Dermis microvascular lymphatic vessel endothelial cell (primary cell): Measurements from ENCODE around the gene SYNE1. TPM values are rescaled to one million over a fixed set of nuclear protein-coding genes. Genes with fewer than 3 reads are reported as not detected.

Experiments used
- DNase-seq, 2 donors: peaks; one replicate each; pipeline versions ENCODE4 v3.0.0 to v3.0.0-alpha.2; 2010; ENCODE audit warnings: low read depth in 2 of 2
- total RNA-seq: library from RNA; depleted of rRNA; stranded (reverse); fragments of >200 nt; gene quantifications from 2 replicates; pipeline ENCODE4 v1.2.1, GENCODE V29; 2014

Gene SYNE1
- total RNA-seq, 1 donor from 2014 or later = 41.3 TPM

DNA sequence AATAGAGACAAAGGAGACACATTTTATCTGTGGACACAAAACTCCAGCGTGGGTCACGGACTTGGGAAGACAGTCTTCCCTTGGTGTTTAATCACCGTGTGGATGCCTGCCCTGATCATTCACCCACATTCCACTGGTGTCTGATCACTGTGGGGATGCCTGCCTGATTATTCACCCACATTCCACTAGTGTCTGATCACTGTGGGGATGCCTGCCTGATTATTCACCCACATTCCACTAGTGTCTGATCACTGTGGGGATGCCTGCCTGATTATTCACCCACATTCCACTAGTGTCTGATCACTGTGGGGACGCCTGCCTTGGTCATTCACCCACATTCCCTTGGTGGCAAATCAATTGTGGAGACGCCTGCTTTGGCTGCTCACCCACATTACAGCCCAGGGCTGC, 146.2 kb downstream of the SYNE1 start:
- DNase-seq = peak in 1 of 2 donors; percentile 8

GRCh38 chr6:152484806-152485205, 152.4 kb downstream of the SYNE1 start:
- DNase-seq = peak; percentile 82 to 87

DNA sequence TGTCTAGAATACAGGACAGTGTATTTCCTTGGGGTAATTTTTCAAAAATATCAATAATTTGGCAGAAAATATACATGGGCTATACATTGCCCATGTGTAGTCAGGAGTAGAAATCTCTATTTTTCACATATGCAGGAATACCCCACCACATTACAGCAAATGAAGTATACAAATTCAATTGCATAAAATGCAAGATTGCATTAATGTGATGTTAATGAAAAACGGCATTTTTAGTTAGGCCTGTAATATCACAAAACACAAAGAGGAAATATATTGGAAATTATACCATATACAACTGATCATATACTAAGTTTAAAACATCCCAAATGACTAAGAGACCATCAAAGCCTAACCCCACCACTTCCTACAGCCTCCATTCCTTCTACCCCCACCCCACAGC, 154.9 kb downstream of the SYNE1 start:
- no peak for DNase-seq

- DNase-seq = no peak
Observed at GRCh38 chr6:152478377-152479010, 158.7 kb downstream of the SYNE1 start.

DNA sequence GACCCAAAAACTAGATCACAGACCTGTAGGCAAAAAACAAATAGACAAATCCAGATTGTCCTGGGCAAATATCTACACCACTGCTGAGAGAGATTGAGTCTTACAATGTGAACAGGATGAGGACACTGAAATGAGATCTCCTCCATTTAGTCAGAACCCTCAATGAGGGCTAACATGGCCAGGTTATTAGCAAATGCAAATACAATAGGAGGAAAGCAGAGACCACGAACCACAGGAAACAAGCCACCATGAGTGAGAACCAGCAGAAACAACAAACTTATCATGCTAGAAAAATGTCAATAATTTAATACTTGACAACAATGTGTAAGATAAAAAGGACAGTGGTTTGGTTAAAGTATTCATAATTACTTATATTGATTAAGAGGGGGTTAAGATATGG, 162.8 kb downstream of the SYNE1 start:
- peak in 1 of 2 donors; percentile 29 for DNase-seq

- DNase-seq = no peak
Observed at GRCh38 chr6:152472325-152472724, 164.8 kb downstream of the SYNE1 start.

GRCh38 chr6:152471456-152472265, 165.5 kb downstream of the SYNE1 start:
- no peak for DNase-seq

GRCh38 chr6:152463164-152463563, 174.0 kb downstream of the SYNE1 start:
- no peak for DNase-seq

- no peak for DNase-seq
Observed at GRCh38 chr6:152462716-152463115, 174.4 kb downstream of the SYNE1 start.

GRCh38 chr6:152461556-152461955, 175.6 kb downstream of the SYNE1 start:
- peak in 1 of 2 donors; percentile 76 for DNase-seq

DNA sequence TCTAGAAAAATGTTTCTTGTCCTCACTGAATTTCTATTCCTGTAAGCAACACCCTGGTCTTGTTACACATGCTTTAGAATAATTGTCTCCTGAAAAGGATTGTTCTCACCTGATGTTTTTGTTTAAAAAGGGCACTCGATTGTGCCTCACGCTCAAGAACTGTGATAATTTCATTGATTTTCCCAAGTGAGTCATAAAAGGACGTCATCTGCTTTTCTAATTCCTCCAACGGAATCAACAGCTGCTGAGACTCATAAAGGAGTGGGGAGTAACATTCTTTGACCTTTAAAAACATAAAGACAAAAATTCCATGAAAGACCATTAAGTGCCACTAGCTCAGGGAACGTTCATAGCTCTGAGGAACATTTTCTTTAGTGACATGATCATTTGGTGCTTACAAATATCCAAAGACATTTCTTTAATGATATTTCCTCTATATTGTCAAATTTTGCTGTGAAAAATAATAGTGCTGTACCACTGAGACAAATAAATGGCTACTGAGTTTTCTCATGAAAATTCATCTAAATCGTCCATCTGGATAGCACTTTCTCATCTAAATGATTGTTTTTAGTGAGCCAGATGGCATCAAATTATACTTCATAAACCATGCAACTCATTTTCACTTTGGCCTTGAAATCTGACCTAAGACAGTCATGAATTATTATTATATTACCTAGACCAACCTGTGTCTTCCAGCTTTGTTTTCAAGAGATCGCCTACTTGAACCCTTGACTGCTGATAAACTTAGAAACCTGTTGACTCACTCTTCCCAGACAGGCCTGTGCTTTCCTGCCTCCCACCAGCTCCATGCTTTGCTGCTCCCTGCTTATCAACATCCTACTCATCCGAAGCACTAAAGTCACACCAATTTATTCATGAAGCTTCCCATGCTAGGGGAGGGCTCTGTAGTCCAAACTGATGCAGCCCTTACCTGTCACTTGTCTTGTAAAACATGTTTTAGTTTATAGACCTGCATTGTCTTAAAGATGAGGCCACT, 178.2 kb downstream of the SYNE1 start:
- peak in 1 of 2 donors; percentile 79 for DNase-seq

GRCh38 chr6:152457949-152458624, 179.1 kb downstream of the SYNE1 start:
- DNase-seq = no peak

DNA sequence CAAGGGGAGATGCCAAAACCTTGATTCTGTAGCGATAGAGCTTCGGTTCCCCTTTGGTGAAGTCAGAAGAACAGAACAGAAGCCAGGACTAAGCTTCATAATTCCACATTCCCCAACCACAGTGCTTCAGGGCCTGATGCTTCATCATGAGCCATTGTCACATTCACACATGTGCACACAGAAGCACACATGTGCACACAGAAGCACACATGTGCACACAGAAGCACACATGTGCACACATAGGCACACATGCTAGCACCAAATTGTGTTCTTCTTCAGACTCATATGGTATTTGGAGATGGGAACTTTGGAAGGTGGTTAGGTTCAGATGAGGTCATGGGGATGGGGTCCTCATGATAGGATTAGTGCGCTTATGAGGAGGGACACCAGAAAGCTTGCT, 183.2 kb downstream of the SYNE1 start:
- no peak for DNase-seq

- DNase-seq = peak; percentile 5 to 89
Observed at GRCh38 chr6:152453421-152453820, 183.7 kb downstream of the SYNE1 start.

GRCh38 chr6:152452639-152453038, 184.5 kb downstream of the SYNE1 start:
- DNase-seq = no peak

- DNase-seq = no peak
Observed at GRCh38 chr6:152450519-152450918, 186.6 kb downstream of the SYNE1 start.

DNA sequence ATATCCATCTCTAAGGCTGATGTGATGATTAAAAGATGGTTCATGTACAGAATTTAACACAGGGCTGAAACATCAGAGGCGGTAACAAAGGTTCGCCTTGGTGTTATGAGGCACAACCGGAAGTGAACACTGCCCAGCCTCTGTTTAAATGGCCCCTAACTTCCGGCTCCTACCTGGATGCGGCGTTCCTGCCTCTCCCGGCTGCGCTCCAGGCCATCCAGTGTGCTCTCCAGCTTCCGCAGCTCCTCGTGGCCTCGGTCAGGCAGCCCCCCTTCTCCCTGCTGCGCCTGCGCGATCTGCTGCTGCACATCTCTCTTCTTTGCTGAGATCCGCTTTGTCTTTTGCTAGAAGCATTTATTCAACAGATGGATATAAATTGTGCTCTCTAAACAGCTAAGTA, 195.3 kb downstream of the SYNE1 start:
- no peak for DNase-seq

- DNase-seq = no peak
Observed at GRCh38 chr6:152435816-152436215, 201.3 kb downstream of the SYNE1 start.

- DNase-seq = no peak
Observed at GRCh38 chr6:152432758-152433157, 204.4 kb downstream of the SYNE1 start.

- no peak for DNase-seq
Observed at GRCh38 chr6:152428126-152428525, 209.0 kb downstream of the SYNE1 start.

DNA sequence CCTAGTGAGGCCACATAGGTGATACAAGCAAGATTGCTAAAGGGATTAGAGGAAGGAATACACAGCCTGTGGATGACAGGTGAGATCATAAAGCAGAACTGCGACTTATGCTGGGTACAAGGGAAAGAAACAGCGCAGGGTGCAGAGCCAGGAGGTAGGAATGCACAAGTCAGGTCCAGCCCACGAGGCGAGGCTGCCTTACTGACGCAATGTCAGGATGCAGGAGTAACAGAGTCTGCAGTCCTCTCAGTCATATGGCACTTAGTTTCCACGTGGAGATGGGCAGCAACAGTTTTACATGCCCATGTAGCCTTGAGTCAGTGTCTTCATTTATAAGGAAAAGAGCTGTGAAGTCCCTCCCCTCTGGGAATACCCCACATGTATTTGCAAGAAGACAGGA, 210.9 kb downstream of the SYNE1 start:
- no peak for DNase-seq
